K562 treated with DMSO at 1 percent for 48 hours (cell line): ENCODE results near the gene HERPUD1. TPM values are rescaled to one million over a fixed set of nuclear protein-coding genes. Genes with fewer than 3 reads are reported as not detected.

Experiments used
- total RNA-seq: library from RNA; unstranded; fragments of 300-600 nt; gene quantifications from 2 replicates; pipeline ENCODE4 v1.2.3, GENCODE V29; 2022; ENCODE audit warnings: low replicate concordance; ENCODE audit errors: extremely low read depth

The HERPUD1 gene
- not detected in 2 replicates for total RNA-seq

GRCh38 chr16:56931892-56932720 lies at the start of gene HERPUD1:
Gene HERPUD1, plus strand, starts transcription at chr16:56932142. Its CDS starts 103 bp downstream, at chr16:56932245.

GRCh38 chr16:56961851-56962281 lies 29.9 kb downstream of the HERPUD1 start, which contains the start of gene CETP:
Gene CETP, plus strand, starts transcription at chr16:56961950. Its CDS starts 30 bp downstream, at chr16:56961980.

GRCh38 chr16:56988948-56989945 lies 57.3 kb downstream of the HERPUD1 start, which contains the start of gene NLRC5:
Gene NLRC5, plus strand, starts transcription at chr16:56989557. Its CDS starts 31,156 bp downstream, at chr16:57020713.

Other genes with a start within 250 kb of the HERPUD1 start
- not detected in 2 replicates for gene MT1X, start 249.7 kb upstream of the HERPUD1 start, total RNA-seq
- 184 TPM in 1 of 2 replicates, not detected in the other for gene NUP93, start 202.0 kb upstream of the HERPUD1 start, total RNA-seq
- not detected in 2 replicates for gene SLC12A3, start 66.9 kb upstream of the HERPUD1 start, total RNA-seq
- gene CETP, start 29.8 kb downstream of the HERPUD1 start, total RNA-seq, result not detected in 2 replicates
- gene NLRC5, start 57.4 kb downstream of the HERPUD1 start, total RNA-seq, result not detected in 2 replicates
- not detected in 2 replicates for gene CPNE2, start 160.4 kb downstream of the HERPUD1 start, total RNA-seq